SK-N-MC (cell line): ENCODE data around the gene UBE3B.

Experiments used
- EZH2 ChIP-seq: fragments of 200-600 bp; sonication (generic); IDR thresholded peaks from one replicate; pipeline ENCODE4 v1.6.1; 2017; ENCODE audit warnings: antibody characterized with exemption
- FOXP2 ChIP-seq: optimal IDR thresholded peaks from 2 replicates; pipeline ENCODE3; 2011; ENCODE audit warnings: mild to moderate bottlenecking, moderate library complexity; ENCODE audit not compliant: insufficient read depth; ENCODE audit errors: extremely low read length, control extremely low read depth
- POLR2AphosphoS5 ChIP-seq: IDR thresholded peaks from 2 replicates; pipeline ENCODE4 v1.6.1; 2012; ENCODE audit warnings: mild to moderate bottlenecking, low read depth, low read length, borderline replicate concordance

DNA sequence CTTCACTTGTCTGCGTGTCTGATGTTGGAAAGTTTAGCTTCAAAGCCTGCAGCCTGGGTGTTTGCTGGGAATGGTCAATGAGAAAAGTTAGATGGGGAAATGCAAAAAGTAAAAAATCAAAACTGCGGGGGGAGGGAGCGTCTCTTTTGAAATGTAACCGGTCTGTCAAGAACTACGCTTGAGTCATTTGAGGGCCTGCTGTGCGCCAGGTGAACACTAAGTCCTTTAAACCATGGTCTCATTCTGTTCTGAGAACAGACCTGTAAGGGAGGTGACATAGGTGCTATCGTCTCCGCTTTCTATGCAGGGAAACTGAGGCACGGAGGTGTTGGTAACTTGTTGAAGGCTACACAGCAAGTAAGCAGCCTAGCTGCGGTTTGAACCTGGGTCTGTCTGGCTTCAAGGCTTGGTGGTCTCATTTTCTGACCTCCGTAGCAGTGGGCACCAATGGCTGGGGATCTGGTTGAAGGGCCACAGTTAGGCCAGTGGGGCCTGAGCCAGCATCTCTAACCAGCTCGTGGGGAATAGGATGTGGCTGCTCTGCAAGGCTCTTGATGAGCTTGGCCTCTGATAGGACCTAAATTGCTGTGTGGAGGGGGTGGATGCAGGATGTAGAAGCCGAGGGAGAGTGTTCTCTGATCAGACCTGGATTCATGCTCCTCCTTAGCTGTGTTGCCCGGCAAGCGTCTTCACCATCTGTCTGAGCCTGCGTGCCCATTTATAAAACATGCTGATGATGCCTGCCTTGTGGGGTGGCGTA lies 41.8 kb upstream of the UBE3B start:
- no peak for TF ChIP-seq POLR2AphosphoS5
- TF ChIP-seq EZH2 = no peak
- no peak for TF ChIP-seq FOXP2
